T-cell (primary cell): ENCODE results near the gene NUDCD3. TPM values are rescaled to one million over a fixed set of nuclear protein-coding genes. Genes with fewer than 3 reads are reported as not detected.

Experiments
- ATAC-seq, 4 experiments: fragments of 200-7000 bp in 3 of 4; fragments of 150-1000 bp in 1 of 4; cut with Tn5 transposase; replicated peaks in 1 of 4; 1 replicate in 3 of 4; 2 replicates in 1 of 4; pipeline ENCODE4 v1.10.0; 2021; ENCODE audit warnings: moderate library complexity in 3 of 4, mild to moderate bottlenecking in 2 of 4, moderate number of reproducible peaks in 1 of 4
- CTCF ChIA-PET, 2 donors: fragments of 300-600 bp; sonication (Branson Sonifier 250); formaldehyde crosslinking; loops; one replicate each; lab custom pipeline; 2022; ENCODE audit warnings: antibody characterized with exemption in 2 of 2; lab: Charles Lee
- POLR2A ChIA-PET, 2 donors: fragments of 300-600 bp; sonication (Branson Sonifier 250); formaldehyde crosslinking; loops; one replicate each; lab custom pipeline; 2022; ENCODE audit warnings: antibody characterized with exemption in 2 of 2; lab: Charles Lee
- DNase-seq, 35 experiments: peaks; one replicate each; pipeline versions ENCODE4 v3.0.0 to v3.0.0-alpha.2; 2013 to 2023
- H3K27ac ChIP-seq: one replicate; pipeline ENCODE4 v1.5.1; 2013; ENCODE audit warnings: low read length
- H3K27me3 ChIP-seq, 2 experiments: replicated peaks in 1 of 2; 1 replicate in 1 of 2; 2 replicates in 1 of 2; pipeline versions ENCODE4 v1.6.1 to v1.7.0; 2013; ENCODE audit warnings: low read length in 1 of 2, mixed read lengths in 1 of 2; ENCODE audit not compliant: control insufficient read depth in 2 of 2, insufficient read depth in 2 of 2; ENCODE audit errors: extremely low read depth in 1 of 2
- H3K36me3 ChIP-seq, 2 donors: 1 replicate in 1 of 2; 2 replicates in 1 of 2; pipeline versions ENCODE4 v1.6.1 to v1.7.0; 2013; ENCODE audit warnings: low read length in 1 of 2; ENCODE audit not compliant: control insufficient read depth in 2 of 2, insufficient read depth in 1 of 2; ENCODE audit errors: extremely low read depth in 1 of 2
- H3K4me1 ChIP-seq, 2 experiments: 1 replicate in 1 of 2; 2 replicates in 1 of 2; pipeline versions ENCODE4 v1.6.1 to v1.7.0; 2013; ENCODE audit warnings: low read length in 2 of 2, mixed read lengths in 1 of 2; ENCODE audit not compliant: insufficient read depth in 2 of 2, control insufficient read depth in 1 of 2; ENCODE audit errors: extremely low read depth in 1 of 2
- H3K4me3 ChIP-seq, 2 donors: 1 replicate in 1 of 2; 2 replicates in 1 of 2; pipeline versions ENCODE4 v1.5.1 to v1.7.0; 2013; ENCODE audit warnings: mild to moderate bottlenecking in 2 of 2, low read length in 1 of 2, moderate library complexity in 1 of 2; ENCODE audit not compliant: control insufficient read depth in 1 of 2; ENCODE audit errors: extremely low read depth in 1 of 2
- H3K9me3 ChIP-seq: 2 replicates; pipeline ENCODE4 v1.7.0; 2013
- H3K27ac Mint-ChIP-seq, 2 donors: one replicate each; pipeline ENCODE4 v1.8.0; 2020 to 2021; ENCODE audit warnings: mild to moderate bottlenecking in 2 of 2, mixed read lengths in 2 of 2
- H3K27me3 Mint-ChIP-seq, 2 donors: one replicate each; pipeline ENCODE4 v1.8.0; 2021 to 2022; ENCODE audit warnings: mixed read lengths in 2 of 2
- H3K36me3 Mint-ChIP-seq: one replicate; pipeline ENCODE4 v1.8.0; 2021; ENCODE audit warnings: mixed read lengths
- H3K4me1 Mint-ChIP-seq, 3 donors: one replicate each; pipeline ENCODE4 v1.8.0; 2020 to 2022; ENCODE audit warnings: mixed read lengths in 3 of 3, mild to moderate bottlenecking in 1 of 3
- H3K4me3 Mint-ChIP-seq, 3 donors: one replicate each; pipeline ENCODE4 v1.8.0; 2020 to 2022; ENCODE audit warnings: mild to moderate bottlenecking in 3 of 3, mixed read lengths in 3 of 3, moderate library complexity in 3 of 3
- H3K9me3 Mint-ChIP-seq, 3 donors: one replicate each; pipeline ENCODE4 v1.8.0; 2020 to 2022; ENCODE audit warnings: mixed read lengths in 3 of 3
- WGBS: methylation state at CpG from one replicate; pipeline ENCODE4 v1.1.5; 2013; ENCODE audit warnings: missing lambda C conversion rate; ENCODE audit not compliant: insufficient coverage; 5-methylcytosine and 5-hydroxymethylcytosine counted together
- total RNA-seq, 35 experiments: library from RNA in 6 of 35; stranded (reverse) in 6 of 35; fragments of 120-200 nt in 1 of 35; gene quantifications; one replicate each; pipeline versions ENCODE4 v1.2.1 to v1.2.4 and lab custom pipeline; 2013 to 2026

Gene NUDCD3
- total RNA-seq, 5 donors from 2014 or later (not counting 1 experiment from before 2014, with no cell fraction given), result 87.9 to 106 (median 95.9) TPM

DNA sequence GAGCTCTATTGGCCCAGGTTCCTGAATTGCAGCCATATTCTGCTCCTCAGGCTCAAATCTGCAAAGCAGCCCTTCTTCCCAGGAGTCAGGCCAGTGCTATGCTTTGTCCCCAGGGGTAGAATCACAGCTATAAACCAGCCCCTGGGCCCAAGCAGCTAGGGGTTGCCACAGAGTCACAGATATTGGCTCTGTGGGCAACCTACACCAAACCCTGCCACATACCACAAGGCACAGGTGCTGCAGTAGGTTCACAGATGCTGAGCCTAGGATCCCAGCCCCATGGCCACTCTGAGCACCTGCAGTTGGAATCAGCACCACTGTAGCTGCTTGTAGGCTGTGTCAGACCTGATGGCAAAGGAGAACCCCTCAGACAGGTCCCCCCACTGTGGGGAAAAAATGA is 122.0 kb downstream of the NUDCD3 start:
- no peaks in the 10 kb centered on the region for H3K36me3 ChIP-seq
- ATAC-seq, result no peak
- Mint-ChIP-seq H3K27me3 (peaks cover 32 to 36% of the 10 kb centered on the region in 2 donors), H3K4me3 (no peak overlapping the region), H3K36me3 (no peaks in the 10 kb centered on the region), H3K9me3 (peaks cover 0 to 13% (median 0%) of the 10 kb centered on the region in 3 donors), H3K4me1 (peaks cover 7 to 16% (median 9%) of the 10 kb centered on the region in 3 donors), H3K27ac (no peak overlapping the region)
- H3K4me3 ChIP-seq, result no peak overlapping the region
- H3K27ac ChIP-seq, result no peak overlapping the region
- H3K27me3 ChIP-seq, result peaks cover 4 to 25% of the 10 kb centered on the region in 2 experiments
- ChIA-PET POLR2A (no interaction called here), CTCF (no interaction called here)
- no peak for DNase-seq
- H3K9me3 ChIP-seq, result no peaks in the 10 kb centered on the region
- H3K4me1 ChIP-seq, result no peaks in the 10 kb centered on the region

DNA sequence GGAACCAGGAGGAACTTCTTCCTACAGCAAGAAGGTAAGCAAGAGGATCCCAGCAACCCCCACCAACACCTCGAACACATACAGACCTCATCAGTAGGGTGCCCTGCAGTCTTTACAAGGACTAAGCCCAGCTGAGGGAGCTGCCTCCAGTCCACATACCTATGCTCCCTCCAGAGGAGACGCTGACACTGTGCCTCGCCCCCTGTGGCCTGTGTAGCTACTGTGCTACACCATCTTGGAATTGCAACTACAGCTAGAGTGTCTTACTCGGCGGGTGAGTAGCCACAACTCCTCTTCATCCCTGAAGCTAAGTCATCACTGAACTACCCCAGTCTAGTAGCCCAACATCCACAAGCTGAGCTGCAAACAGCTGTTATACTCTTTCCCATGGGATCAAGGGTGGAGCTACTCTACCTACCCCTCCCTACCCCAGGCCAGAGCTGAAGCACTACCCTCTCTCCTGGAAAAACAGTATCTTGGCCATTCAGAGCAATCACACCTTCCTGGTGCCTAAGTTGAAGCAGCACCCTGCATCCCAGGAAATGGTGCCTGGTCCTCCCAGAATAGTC is 122.9 kb downstream of the NUDCD3 start:
- Mint-ChIP-seq H3K9me3 (peaks cover 0 to 13% (median 0%) of the 10 kb centered on the region in 3 donors), H3K4me3 (no peak overlapping the region), H3K27me3 (peaks cover 36 to 40% of the 10 kb centered on the region in 2 donors), H3K36me3 (peaks cover under 1% of the 10 kb centered on the region), H3K27ac (no peak overlapping the region), H3K4me1 (peaks cover 7 to 16% (median 9%) of the 10 kb centered on the region in 3 donors)
- DNase-seq (no peak), ATAC-seq (no peak)
- no peak overlapping the region for H3K4me3 ChIP-seq
- H3K36me3 ChIP-seq, result no peaks in the 10 kb centered on the region
- 90% methylated on average over 5 of the region's 5 CpGs for WGBS
- no peaks in the 10 kb centered on the region for H3K4me1 ChIP-seq
- peaks cover 4 to 26% of the 10 kb centered on the region in 2 experiments for H3K27me3 ChIP-seq
- H3K27ac ChIP-seq, result no peak overlapping the region
- no peaks in the 10 kb centered on the region for H3K9me3 ChIP-seq
- POLR2A ChIA-PET, result no interaction called here
- CTCF ChIA-PET, result no interaction called here

DNA sequence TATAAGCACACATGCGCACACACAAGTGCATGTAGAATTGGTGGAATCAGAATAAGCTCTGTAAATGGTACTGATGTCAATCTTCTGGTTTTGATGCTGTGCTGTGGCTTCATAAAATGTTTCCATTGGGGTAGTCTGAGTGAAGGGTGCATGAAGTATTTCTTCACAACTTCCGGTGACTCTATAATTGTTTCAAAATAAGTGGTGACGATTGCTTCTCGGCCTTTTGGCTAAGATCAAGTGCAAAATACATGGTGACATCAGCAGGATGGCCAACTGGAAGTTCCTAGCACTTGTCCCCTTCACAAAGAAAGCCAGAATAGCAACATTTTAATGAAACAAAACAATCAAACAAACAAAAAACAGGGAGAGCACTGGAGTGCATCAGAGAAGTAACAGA is 123.5 kb downstream of the NUDCD3 start:
- ATAC-seq (no peak), DNase-seq (no peak)
- H3K4me3 Mint-ChIP-seq, result no peak overlapping the region
- Histone ChIP-seq H3K27me3 (peaks cover 4 to 26% of the 10 kb centered on the region in 2 experiments), H3K27ac (no peak overlapping the region), H3K36me3 (no peaks in the 10 kb centered on the region), H3K4me3 (no peak overlapping the region), H3K4me1 (no peaks in the 10 kb centered on the region), H3K9me3 (no peaks in the 10 kb centered on the region)
- peaks cover 7 to 14% (median 9%) of the 10 kb centered on the region in 3 donors for H3K4me1 Mint-ChIP-seq
- no peak overlapping the region for H3K27ac Mint-ChIP-seq
- CTCF ChIA-PET, result no interaction called here
- H3K36me3 Mint-ChIP-seq, result peaks cover 6% of the 10 kb centered on the region
- POLR2A ChIA-PET, result no interaction called here
- H3K27me3 Mint-ChIP-seq, result peaks cover 36 to 46% of the 10 kb centered on the region in 2 donors
- H3K9me3 Mint-ChIP-seq, result peaks cover 0 to 13% (median 0%) of the 10 kb centered on the region in 3 donors
- 92% methylated on average over 2 of the region's 4 CpGs for WGBS

DNA sequence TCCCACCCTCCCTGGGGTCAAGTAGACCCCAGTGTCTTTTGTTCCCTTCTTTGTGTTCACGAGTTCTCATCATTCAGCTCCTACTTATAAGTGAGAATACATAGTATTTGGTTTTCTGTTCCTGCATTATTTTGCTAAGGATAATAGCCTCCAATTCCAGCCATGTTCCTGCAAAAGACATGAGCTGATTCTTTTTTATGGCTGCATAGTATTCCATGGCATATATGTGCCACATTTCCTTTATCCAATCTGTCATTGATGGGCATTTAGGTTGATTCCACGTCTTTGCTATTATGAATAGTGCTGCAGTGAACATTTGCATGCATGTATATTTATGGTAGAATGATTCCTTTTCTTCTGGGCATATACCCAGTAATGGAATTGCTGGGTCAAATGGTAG is 136.8 kb downstream of the NUDCD3 start:
- no CpG with 5 or more reads among the region's 2 CpGs for whole genome bisulfite sequencing
- Histone ChIP-seq H3K27me3 (peaks cover 0 to 17% of the 10 kb centered on the region in 2 experiments), H3K9me3 (no peaks in the 10 kb centered on the region), H3K36me3 (no peaks in the 10 kb centered on the region), H3K4me3 (no peak overlapping the region), H3K27ac (no peak overlapping the region), H3K4me1 (no peaks in the 10 kb centered on the region)
- peaks cover 29 to 45% of the 10 kb centered on the region in 2 donors for H3K27me3 Mint-ChIP-seq
- no peak overlapping the region for H3K27ac Mint-ChIP-seq
- H3K36me3 Mint-ChIP-seq, result peaks cover 12% of the 10 kb centered on the region
- ChIA-PET POLR2A (no interaction called here), CTCF (no interaction called here)
- DNase-seq (no peak), ATAC-seq (no peak)
- H3K4me3 Mint-ChIP-seq, result no peak overlapping the region
- peaks cover 9 to 30% (median 9%) of the 10 kb centered on the region in 3 donors for H3K9me3 Mint-ChIP-seq
- no peaks in the 10 kb centered on the region for H3K4me1 Mint-ChIP-seq

DNA sequence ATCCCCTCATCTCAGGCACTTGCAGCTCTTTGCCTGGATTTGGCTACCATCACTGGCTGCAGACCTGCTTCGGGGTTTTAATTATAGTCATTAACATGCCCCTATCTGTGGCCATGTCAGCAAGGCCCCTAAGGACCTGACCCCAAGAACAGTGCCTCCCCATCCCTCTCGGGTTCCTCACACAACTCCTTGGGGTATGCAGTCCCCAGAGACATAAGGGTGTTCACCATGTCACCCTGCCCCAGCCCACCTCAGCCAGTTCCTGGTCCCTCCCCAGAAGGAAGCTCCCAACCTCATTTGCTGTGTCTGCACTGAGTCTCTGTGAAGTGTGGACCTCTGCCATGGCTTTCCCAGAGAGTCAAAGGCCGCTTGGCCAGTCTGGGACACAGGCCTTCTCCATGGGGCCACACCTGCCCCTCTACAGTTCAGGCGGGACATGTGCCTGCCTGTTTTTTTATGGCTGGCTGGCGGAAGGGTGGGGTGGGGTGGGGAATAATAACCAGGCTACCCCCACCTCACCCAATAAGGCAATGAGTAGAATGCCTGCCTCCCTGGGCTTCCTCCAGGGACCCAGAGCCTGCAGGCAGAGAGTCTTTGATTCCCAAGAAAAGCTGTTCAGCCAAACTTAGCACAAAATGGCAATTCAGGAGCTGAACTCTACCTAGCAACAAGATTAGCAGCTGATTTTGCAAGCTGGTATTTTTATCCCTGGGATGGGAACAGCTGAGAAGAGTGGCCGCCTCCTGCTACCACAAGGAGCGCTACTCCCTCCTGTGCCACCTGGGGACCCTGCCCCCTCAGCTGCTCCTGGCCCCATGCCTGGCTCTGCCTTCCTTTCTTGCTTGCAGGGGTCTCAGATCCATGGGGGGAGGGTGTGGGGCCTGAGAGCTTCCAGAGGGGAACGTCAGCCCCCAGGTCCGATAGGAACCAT is 141.3 kb downstream of the NUDCD3 start:
- Histone ChIP-seq H3K36me3 (no peaks in the 10 kb centered on the region), H3K9me3 (no peaks in the 10 kb centered on the region), H3K4me1 (no peaks in the 10 kb centered on the region), H3K27ac (no peak overlapping the region), H3K27me3 (peaks cover 0 to 33% of the 10 kb centered on the region in 2 experiments), H3K4me3 (no peak overlapping the region)
- DNase-seq, result no peak
- no peak for ATAC-seq
- Mint-ChIP-seq H3K36me3 (peaks cover 12% of the 10 kb centered on the region), H3K27ac (no peak overlapping the region), H3K4me3 (no peak overlapping the region), H3K27me3 (peaks cover 33 to 36% of the 10 kb centered on the region in 2 donors), H3K4me1 (no peaks in the 10 kb centered on the region), H3K9me3 (peaks cover 0 to 19% (median 9%) of the 10 kb centered on the region in 3 donors)
- CTCF ChIA-PET, result interaction anchor here (0.6 to 0.8 kb wide), 2 partner anchors 132 to 216 kb away, joined by 3 read pairs; no protein-coding TSS in a partner anchor
- POLR2A ChIA-PET, result no interaction called here
- 82% methylated on average over 5 of the region's 9 CpGs for WGBS

DNA sequence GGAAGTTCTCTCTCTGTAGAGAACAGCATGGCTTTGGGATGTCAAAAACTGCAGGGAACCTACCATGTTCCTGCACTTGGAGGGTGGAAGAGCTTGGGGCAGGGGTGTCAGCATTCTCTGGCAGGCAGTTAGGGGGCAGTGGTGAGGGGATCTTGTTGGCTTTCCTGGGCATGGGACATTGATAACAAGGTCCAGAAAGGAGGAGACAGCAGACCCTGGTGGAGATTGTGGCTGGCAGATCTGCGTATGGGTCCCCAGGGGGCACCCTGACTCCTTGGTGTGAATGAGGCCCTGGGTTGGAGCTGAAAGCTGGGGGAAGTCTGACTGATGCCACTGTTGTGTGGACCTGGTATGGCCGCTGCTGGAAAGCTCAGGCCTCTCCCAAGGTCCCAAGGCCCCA is 142.2 kb downstream of the NUDCD3 start:
- no peaks in the 10 kb centered on the region for H3K4me1 Mint-ChIP-seq
- H3K36me3 ChIP-seq, result no peaks in the 10 kb centered on the region
- peaks cover 33 to 36% of the 10 kb centered on the region in 2 donors for H3K27me3 Mint-ChIP-seq
- DNase-seq (peak in 3 of 35 experiments; percentile 4 to 29 (median 8)), ATAC-seq (no peak)
- no peaks in the 10 kb centered on the region for H3K9me3 ChIP-seq
- H3K27ac Mint-ChIP-seq, result no peak overlapping the region
- H3K27me3 ChIP-seq, result peaks cover 0 to 33% of the 10 kb centered on the region in 2 experiments
- no peak overlapping the region for H3K4me3 ChIP-seq
- peaks cover 0 to 13% (median 9%) of the 10 kb centered on the region in 3 donors for H3K9me3 Mint-ChIP-seq
- H3K4me1 ChIP-seq, result no peaks in the 10 kb centered on the region
- whole genome bisulfite sequencing, result 78% methylated on average over 1 of the region's 2 CpGs
- ChIA-PET CTCF (interaction anchor here (0.6 to 0.8 kb wide), 3 partner anchors 133 to 397 kb away, joined by 3 read pairs; no protein-coding TSS in a partner anchor), POLR2A (no interaction called here)
- H3K27ac ChIP-seq, result no peak overlapping the region
- no peak overlapping the region for H3K4me3 Mint-ChIP-seq
- H3K36me3 Mint-ChIP-seq, result peaks cover 12% of the 10 kb centered on the region
